ENCODE measurements around the gene SLC26A8. TPM values are rescaled to one million over a fixed set of nuclear protein-coding genes. Genes with fewer than 3 reads are reported as not detected.
"Not testable (repeated sequence)": the region's sequence is repeated elsewhere in the genome, so short reads cannot be mapped to it uniquely, and the experiment has no call there.

SLC26A8 gene
- total RNA-seq, 2 experiments from 2014 or later, result not detected

DNA sequence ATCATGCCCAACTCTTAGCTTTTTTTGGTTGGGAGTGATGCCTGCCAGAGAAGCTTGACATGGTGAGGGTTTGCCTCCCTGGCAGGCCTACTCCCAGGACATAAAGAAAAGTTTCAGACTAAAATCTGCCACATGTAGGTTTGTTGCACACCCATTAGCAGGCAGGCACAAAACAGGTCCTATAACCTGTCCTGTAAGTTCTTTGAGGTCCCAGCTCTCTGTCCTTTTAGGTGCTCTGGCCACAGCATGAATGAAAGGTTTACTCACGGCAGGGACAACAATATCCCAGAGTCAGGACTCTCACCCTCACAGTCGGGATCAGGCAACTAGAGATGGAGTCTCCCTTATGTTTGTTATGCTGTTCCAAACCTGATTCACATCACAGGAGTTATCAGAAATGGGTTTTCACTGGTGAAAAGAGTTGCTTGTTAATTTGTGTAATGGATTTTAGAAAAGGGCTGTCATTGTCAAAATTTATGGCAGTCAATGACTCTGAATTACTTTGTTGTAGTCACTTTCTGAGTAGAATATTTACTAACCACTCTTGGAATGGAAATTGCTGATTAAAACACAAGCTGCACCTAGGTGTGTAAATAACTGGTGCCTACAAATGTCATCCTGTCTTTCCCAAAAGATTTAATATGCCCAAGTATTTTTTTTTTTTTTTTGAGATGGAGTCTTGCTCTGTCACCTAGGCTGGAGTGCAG lies 97.8 kb downstream of the SLC26A8 start:
- POLR2A ChIA-PET, result no interaction called here

DNA sequence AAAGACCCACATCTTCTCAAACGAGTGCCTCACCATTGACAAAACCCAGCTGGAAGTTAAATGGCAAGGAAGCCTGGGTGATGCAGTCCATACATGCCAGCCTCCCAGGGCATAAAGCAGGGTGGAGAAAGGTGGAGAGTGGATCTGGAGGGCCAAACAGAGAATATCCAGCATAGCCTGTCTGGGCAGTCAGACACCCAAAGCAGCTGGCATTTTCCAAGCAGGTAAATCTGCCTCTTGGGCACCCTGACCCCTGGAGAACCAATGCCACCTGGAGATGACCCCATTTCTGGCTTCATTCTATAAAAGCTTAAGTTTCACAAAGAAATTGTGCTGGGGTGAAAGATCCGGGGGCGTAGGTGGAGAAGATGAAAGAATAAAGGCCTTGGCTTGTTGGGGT lies 98.5 kb downstream of the SLC26A8 start:
- ChIA-PET POLR2A (no interaction called here), CTCF (interaction anchor here (0.6 kb wide), 1 partner anchor 302 kb away, joined by 3 read pairs; no protein-coding TSS in a partner anchor)

More for the DNA sequence above, 97.8 kb downstream of the SLC26A8 start:
- CTCF ChIA-PET, result no interaction called here

DNA sequence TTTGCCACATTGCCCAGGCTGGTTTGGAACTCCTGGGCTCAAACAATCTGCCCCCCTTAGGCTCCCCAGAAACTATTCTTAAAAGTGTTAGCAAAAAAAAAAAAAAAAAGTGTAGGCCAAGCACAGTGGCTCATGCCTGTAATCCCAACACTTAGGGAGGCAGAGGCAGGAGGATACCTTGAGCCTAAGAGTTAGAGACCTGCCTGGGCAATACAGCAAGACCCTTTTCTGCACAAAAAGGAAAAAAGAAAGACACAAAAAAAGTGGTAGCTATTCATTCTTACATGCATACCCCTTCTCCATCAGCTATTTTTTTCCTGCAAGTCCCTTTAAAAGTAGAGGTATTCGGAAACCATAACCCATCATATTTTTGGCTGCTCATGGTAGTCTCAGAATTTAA lies 100.3 kb downstream of the SLC26A8 start:
- POLR2A ChIA-PET, result no interaction called here

DNA sequence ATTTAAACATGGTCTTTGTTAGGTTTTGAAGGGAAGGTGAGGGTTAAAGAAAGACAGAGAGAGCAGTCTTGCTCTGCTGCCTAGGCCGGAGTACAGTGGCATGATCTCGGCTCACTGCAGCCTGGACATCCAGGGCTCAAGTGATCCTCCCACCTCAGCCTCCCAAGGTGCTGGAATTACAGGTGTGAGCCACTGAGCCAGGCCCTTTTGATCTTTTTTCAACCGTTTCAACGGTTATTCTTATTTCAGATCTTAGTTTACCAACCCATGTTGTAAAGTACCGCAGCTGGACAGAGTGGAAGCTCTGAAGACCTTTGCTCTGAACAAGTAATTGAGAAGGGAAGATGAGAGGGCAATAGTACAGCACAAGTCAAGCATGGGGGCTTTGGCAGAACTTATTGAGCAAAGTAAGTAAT lies 102.3 kb downstream of the SLC26A8 start:
- CTCF ChIA-PET, result no interaction called here
- POLR2A ChIA-PET, result interaction anchor here (3.1 kb wide), 1 partner anchor 106 kb away, joined by 12 read pairs; the partner anchor contains the start of gene MAPK14

More for the DNA sequence above, 100.3 kb downstream of the SLC26A8 start:
- CTCF ChIA-PET, result no interaction called here

DNA sequence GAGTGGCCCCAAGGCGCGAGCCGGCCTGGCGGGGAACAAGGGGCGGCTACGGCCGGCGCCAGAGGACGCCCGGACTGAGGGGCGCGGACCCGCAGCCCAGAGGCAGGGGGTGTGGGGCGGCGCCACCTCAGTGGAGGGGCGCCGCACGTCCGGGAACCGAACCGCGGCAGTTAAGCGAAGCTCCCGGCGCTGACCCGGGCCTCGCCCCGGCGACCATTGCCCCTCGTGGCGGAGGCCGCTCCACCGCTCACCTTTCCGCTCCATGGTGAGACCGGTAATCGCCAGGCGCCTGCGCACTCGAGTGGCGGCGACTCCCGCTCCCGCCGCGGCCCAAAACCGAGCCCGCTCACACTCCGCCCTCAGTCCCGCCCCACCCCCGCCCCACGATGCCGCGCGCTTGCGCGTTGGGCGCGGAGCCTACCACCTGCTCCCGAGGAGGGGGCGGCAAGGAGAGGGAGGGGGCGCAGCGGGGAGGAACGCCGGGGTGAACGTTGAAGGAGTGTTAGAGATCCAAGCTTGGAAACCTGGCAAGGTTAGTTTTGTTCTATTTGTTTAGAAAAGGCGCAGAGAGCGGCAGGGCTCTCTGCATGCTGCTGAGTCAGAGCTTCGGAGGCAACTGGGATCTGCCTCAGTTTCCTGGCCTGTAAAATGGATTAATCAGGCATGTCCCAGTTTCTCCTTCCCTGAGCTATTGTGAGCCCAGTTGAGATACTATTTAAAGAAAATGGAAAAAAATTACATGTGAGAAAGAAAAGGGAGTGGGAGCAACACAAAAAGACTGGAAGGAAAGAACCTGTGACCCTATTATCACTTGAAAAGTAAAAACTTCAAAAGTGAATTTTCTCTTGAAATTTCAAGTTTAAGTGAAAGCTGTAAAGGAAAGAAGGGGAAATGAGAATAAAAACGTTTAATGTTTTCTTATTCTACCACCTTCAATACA lies 103.4 kb downstream of the SLC26A8 start, which contains the start of gene SRPK1:
TSS of gene SRPK1 (minus strand) at position 306 of the 940 bp plus-strand sequence. CDS start at position 264, 42 bp downstream.
- ChIA-PET CTCF (no interaction called here), POLR2A (interaction anchor here (1.0 to 3.1 kb wide), 4 partner anchors 9 to 234 kb away, joined by 4 to 12 read pairs (median 4); partner anchors contain the start of gene MAPK14)

DNA sequence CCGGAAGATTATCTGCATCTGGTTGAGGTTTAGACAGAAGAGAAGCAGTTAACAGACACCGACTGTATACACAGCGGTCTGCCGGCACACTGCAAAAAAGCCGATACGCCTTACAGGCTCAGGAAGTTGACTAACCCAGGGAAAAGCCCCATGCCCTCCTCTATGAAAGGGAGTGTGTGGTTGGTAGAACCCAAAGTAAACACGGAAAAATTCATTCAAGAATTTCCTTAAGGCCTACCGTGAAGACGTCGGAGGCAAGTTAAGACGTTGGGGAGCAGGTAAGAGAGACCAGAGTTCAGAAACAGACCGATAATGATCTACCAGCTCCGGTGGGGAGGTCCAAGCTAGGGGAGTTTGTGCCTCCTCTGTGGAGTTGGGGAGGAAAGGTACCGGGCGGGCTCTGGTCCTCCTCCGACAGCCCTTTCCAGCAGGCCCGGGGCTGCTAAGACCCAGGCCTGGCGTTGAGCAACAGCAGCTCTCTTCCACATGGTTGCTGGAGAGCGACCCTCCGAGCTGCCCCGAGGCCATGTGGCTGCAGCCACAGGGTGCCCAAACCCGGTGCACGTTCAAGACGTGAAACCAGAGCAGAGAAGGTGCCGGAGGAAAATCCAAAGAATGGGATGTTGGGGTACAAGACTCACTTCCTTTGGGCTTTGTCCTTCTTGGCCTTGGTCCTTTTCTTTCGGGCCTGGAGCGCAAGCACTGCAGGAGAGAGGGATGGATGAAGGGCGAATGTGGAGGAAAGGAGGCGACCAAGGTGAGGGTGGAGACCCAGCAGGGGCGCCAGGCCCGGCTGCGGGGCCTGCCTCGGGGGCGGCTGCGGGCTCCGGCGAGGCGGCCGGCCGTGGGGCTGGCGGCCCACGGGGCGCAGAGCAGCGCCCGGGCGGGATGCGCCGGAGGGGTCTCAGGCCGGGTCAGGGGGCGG lies 104.4 kb downstream of the SLC26A8 start:
- CTCF ChIA-PET, result no interaction called here

DNA sequence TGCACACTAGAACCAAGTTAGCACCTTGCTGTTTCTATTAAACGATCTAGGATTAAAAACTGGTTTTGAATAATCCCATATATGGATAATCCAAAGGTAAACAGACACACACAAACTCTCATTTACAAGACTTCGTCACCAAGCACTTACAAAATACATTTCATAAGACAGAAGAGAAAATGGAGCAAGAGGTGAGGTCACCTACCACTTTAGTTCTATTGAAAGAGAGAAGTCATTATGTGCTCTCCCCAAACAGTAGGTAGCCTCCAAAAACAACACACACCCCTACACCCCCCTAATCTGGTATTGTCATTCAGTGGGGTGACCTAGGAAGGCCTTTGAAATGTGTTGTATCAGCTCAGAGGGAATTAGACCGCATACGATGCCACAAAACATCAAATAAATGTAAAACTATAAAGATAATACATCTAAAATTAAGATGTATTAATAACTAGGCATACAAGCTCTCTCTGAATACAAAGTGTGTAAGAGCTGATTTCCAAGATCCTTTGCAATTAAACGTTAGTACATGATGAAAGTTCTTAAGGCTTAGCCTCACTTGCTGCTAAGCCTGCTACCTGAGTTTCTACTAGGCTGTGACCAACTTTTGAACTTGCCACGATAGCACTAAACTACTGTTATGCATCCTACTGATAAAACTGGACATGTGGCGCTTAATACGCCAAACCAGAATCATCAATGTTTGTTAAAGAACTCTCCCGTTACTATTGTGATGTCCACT lies 105.2 kb downstream of the SLC26A8 start:
- CTCF ChIA-PET, result interaction anchor here (0.5 kb wide), 1 partner anchor 156 kb away, joined by 3 read pairs; no protein-coding TSS in a partner anchor
- POLR2A ChIA-PET, result interaction anchor here (3.1 kb wide), 1 partner anchor 109 kb away, joined by 12 read pairs; the partner anchor contains the start of gene MAPK14

More for the DNA sequence above, 104.4 kb downstream of the SLC26A8 start:
- POLR2A ChIA-PET, result interaction anchor here (1.3 to 3.1 kb wide), 3 partner anchors 10 to 233 kb away, joined by 4 to 12 read pairs (median 4); partner anchors contain the start of gene MAPK14

DNA sequence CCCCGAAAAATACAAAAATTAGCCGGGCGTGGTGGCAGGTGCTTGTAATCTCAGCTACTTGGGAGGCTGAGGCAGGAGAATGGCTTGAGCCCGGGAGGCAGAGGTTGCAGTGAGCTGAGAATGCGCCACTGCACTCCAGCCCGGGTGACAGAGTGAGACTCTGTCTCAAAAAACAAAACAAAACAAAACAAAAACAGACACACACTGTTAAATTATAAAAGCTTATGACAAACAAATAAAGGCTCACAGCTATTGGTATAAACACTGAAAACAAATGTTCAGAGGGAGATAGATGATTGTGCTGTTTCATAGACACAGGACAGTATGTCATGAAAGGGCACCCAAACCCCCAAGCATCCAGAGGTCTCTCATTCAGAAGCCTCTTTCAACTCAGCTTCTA lies 107.5 kb downstream of the SLC26A8 start:
- POLR2A ChIA-PET, CTCF ChIA-PET: not testable (repeated sequence)

DNA sequence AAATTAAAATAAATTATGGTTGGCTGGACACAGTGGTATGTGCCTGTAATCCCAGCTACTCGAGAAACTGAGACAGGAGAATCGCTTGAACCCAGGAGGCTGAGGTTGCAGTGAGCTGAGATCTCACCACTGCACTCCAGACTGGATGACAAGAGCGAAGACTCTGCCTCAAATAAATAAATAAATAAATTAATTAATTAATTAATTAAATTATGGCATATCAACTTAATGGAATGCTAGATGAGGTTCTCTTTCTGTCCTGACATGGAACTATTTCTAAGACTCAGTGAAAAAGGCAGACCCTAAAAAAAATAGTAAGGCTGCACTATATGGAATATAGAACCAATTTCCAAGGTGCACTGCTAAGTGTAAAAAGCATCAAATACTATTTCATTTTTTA lies 108.4 kb downstream of the SLC26A8 start:
- CTCF ChIA-PET, result no interaction called here

DNA sequence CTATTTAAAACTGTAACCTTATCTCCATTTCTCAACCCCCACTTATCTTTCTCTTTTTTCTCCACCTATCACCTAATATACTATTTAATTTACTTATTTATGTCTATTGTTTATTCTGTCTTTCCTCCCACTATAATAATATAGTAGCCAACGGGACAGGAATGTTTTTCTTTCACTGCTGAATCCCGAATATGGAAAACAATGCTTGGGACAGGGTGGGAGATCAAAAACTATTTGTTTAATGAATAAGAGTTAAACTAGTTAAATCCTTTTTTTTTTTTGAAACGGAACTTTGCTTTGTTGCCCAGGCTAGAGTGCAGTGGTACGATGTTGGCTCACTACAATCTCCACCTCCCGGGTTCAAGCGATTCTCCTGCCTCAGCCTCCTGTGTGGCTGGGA lies 109.9 kb downstream of the SLC26A8 start:
- CTCF ChIA-PET, result no interaction called here
- POLR2A ChIA-PET, result no interaction called here

More for the DNA sequence above, 108.4 kb downstream of the SLC26A8 start:
- POLR2A ChIA-PET, result interaction anchor here (0.7 kb wide), 1 partner anchor 282 kb away, joined by 5 read pairs; no protein-coding TSS in a partner anchor

DNA sequence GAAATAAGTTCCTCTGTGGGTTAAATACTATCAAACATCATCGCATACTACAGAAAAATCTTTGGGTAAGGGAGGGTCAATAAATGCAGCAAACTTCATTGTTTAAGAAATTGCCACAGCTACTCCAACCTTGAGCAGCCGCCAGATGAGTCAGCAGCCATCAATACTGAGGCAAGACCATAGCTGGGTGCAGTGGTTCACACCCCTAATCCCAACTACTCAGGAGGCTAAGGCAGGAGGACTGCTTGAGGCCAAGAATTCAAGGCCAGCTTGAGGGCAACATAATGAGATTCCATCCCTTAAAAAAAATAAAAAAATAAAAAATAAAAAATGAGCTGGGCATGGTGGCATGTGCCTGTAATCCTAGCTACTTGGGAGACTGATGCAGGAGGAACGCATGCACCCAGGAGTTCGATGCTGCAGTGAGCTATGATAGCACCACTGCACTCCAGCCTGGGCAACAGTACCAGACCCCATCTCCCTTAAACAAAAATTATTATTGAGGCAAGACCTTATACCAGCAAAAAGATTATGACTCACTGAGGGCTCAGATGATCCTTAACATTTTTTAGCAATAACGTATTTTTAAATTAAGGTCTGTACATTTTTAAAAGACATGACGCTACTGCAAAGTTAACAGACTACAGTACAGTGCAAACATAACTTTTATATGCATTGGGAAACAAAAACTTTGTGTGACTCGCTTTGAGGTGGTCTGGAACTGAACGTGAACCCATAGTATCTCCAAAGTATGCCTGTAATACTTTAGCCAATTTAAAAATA lies 112.4 kb downstream of the SLC26A8 start:
- POLR2A ChIA-PET, result no interaction called here
- CTCF ChIA-PET, result interaction anchor here (0.6 kb wide), 1 partner anchor 1147 kb away, joined by 3 read pairs; no protein-coding TSS in a partner anchor

DNA sequence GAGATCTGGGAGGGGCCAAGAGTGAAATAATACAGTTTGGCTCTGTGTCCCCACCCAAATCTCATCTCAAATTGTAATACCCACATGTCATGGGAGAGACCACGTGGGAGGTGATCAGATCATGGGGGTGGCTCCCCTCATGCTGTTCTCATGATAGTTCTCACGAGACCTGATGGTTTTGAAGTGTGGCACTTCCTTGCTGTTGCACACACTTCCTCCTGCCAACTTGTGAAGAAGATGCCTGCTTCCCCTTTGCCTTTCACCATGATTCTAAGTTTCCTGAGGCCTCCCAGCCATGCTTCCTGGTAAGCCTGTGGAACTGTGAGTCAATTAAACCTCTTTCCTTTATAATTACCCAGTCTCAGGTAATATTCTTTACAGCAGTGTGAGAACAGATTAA lies 114.9 kb downstream of the SLC26A8 start:
- CTCF ChIA-PET, POLR2A ChIA-PET: not testable (repeated sequence)

DNA sequence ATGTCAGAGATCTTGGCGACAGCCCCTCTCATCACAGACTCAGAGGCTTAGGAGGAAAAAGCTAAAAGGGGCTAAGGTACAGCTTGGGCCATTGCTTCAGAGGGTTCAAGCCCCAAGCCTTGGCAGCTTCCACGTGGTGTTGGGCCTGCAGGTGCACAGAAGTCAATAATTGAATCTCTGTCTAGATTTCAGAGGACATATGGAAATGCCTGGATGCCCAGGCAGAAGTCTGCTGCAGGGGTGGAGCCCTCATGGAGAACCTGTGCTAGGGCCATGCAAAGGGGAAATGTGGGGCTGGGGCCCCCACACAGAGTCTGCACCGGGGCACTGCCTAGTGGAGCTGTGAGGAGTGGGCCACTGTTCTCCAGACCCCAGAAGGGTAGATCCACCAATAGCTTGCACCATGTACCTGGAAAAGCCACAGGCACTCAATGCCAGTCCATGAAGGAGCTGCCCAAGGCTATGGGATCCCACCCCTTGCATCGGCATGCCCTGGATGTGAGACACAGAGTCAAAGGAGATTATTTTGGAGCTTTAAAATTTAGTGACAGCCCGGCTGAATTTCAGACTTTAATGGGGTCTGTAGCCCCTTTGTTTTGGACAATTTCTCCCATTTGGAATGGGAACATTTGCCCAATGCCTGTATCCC lies 115.6 kb downstream of the SLC26A8 start:
- CTCF ChIA-PET, POLR2A ChIA-PET: not testable (repeated sequence)

DNA sequence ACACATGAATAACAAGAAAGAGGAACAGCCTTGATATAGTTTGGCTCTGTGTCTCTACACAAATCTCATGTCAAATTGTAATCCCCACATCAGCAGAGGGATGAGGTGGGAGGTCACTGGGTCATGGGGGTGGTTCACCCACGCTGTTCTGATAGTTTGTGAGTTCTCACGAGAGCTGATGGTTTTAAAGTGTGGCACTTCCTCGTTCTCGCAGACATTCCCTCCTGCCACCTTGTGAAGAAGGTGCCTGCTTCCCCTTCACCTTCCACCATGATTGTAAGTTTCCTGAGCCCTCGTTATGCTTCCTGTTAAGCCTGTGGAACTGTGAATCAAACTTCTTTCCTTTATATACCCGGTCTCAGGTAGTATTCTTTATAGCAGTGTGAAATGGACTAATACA lies 116.7 kb downstream of the SLC26A8 start:
- ChIA-PET POLR2A (no interaction called here), CTCF (no interaction called here)

DNA sequence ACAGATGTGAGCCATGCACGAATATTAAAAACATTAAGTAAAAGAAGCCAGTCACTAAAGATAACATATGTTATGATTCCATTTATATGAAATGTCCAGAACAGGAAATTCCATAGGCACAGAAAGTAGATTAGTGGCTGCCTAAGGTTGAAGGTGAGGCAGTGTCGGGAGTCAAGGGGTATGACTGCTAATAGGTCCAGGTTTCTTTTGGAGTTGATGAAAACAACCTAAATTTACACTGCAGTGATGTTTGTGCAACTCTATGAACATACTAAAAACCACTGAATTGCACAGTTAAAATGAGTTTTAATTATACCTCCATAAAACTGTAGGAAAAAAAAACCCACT lies 118.0 kb downstream of the SLC26A8 start:
- POLR2A ChIA-PET, result no interaction called here
- CTCF ChIA-PET, result no interaction called here

DNA sequence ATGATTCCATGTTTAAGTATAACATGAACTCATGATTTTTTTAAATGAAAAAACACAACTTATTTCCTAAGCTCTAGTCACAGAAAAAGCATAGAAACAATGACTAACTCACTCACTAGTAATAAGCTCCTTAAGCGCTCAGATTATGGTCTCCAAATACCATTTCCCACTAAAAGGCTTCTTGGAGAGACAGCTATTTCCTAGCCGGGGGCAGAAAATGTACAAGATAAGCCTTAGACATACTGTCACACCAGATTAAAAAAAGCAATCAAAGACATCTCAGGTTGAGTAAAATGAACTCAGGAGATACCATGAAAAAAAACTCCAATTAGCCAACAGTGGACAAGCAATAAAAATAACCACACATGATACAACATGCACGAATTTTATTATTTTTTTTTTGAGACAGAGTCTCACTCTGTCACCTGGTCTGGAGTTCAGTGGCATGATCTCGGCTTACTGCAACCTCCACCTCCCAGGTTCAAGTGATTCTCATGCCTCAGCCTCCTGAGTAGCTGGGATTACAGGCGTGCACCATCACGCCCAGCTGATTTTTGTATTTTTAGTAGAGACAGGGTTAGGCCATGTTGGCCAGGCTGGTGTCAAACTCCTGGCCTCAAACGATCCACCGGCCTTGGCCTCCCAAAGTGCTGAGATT lies 118.5 kb downstream of the SLC26A8 start:
- CTCF ChIA-PET, result no interaction called here

More for the DNA sequence above, 118.5 kb downstream of the SLC26A8 start:
- POLR2A ChIA-PET, result interaction anchor here (0.5 to 1.2 kb wide), 2 partner anchors 15 to 299 kb away, joined by 4 to 7 read pairs; partner anchors contain the start of gene SRPK1
